GM18526 (cell line): ENCODE results near the gene IL2RA.

Source experiments
- POLR2A ChIP-seq: IDR thresholded peaks from 3 replicates; pipeline ENCODE4 v1.6.1; 2011; ENCODE audit not compliant: insufficient read length; ENCODE audit errors: extremely low read depth

The IL2RA gene

GRCh38 chr10:5975641-5976473 lies 86.3 kb downstream of the IL2RA start:
- peak; percentile 19 for TF ChIP-seq POLR2A

GRCh38 chr10:5973069-5973468 lies 89.1 kb downstream of the IL2RA start:
- no peak for TF ChIP-seq POLR2A

DNA sequence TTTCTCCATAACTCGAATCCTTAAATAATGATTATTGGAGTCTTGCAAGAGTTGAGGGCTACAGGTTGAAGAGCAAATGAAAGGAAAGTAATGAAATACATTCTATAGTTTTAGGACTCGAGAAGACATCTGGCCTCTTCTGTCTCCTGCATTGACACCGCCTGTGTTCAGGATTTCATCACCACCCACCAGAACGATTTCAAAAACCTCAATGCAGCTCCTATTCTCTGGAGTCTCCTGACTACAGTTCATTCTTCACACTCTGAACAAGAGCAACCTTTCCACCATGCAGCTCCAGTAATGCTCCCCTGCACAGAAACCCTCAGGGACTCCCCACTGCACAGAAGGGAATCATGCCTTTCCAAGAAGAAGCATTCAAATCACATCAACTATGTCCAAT lies 90.3 kb downstream of the IL2RA start:
- no peak for TF ChIP-seq POLR2A

- no peak for TF ChIP-seq POLR2A
These were observed 90.8 kb downstream of the IL2RA start for GRCh38 chr10:5971315-5971832.

- no peak for TF ChIP-seq POLR2A
These were observed 91.6 kb downstream of the IL2RA start for GRCh38 chr10:5970527-5970926.

DNA sequence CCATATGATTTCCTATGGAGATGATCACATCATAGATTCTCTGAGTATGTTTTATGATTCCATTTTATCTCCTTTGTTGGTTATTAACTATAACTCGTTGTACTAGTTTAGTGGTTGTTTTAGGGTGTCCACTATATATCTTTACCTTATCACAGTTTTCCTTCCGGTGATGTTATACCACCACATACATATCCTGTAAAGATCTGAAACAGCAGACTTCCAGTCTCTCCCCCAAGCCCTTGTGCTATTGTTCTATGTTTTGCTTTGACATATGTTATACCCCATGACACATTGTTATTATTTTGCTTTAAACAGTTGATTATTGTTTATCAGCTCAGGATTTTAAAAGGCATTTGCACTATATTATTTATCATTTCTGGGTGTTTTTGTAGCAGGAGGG lies 92.1 kb downstream of the IL2RA start:
- TF ChIP-seq POLR2A: no peak

- TF ChIP-seq POLR2A: no peak
These were observed 93.3 kb downstream of the IL2RA start for GRCh38 chr10:5968681-5969453.

GRCh38 chr10:5968037-5968680 lies 94.0 kb downstream of the IL2RA start:
- TF ChIP-seq POLR2A: no peak

DNA sequence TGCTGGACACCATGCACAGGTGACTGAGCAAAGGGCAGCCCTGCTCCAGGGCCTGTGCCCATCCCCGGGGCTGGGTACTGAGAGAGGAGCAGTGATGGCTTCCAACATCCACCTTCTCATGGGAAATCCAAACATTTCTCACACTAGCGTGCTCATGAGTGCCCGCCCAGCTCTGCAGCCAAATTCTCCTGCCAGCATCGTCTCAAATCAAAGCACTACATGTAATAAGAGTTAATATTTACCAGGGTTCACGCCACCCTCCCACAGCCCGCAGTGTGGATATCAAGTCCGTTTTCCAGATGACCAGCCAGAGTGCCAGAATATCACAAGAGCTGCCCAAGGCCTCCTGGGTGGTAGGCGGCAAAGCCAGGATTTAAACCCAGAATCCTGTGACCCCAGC lies 96.9 kb downstream of the IL2RA start:
- TF ChIP-seq POLR2A: no peak

DNA sequence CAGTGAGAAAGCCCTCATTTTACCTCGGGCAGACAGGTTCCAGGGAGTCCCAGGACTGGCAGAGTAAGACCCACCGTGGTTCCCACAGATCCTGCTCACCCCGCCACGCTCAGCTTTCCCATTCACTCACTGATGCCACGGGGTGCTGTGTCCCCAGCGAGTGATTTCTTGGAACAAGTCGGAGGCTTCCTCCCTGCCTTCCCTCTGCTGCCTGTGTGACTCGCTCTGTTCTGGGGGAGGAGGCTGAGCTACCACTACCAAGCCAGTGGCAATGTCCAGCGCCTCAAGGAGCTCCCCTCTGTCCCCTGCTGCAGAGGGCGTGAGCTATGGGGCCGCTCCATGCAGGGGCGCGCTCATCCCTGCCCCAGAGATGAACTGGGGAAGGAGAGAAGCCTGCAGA lies 97.4 kb downstream of the IL2RA start:
- TF ChIP-seq POLR2A: no peak

DNA sequence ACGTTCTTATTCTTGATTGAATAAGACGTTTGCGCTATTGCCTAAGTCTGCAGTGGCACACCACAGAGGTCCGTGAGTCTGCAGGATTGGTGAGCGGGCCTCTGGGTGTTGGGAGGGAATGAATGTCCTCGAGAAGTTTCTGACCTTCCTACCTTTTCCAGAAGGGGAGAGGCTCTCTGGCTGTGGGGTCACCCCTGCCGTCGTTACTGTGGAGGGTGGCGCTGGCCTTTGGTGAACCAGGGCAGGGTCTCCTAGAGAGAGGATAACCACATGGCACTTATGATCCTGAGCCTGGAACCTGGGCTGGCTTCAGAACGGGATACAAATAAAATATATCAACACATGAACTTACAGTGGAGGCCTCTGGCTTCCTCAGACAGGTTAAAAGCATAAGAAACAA lies 98.6 kb downstream of the IL2RA start:
- TF ChIP-seq POLR2A: no peak

GRCh38 chr10:5963071-5963470 lies 99.1 kb downstream of the IL2RA start:
- TF ChIP-seq POLR2A: no peak

DNA sequence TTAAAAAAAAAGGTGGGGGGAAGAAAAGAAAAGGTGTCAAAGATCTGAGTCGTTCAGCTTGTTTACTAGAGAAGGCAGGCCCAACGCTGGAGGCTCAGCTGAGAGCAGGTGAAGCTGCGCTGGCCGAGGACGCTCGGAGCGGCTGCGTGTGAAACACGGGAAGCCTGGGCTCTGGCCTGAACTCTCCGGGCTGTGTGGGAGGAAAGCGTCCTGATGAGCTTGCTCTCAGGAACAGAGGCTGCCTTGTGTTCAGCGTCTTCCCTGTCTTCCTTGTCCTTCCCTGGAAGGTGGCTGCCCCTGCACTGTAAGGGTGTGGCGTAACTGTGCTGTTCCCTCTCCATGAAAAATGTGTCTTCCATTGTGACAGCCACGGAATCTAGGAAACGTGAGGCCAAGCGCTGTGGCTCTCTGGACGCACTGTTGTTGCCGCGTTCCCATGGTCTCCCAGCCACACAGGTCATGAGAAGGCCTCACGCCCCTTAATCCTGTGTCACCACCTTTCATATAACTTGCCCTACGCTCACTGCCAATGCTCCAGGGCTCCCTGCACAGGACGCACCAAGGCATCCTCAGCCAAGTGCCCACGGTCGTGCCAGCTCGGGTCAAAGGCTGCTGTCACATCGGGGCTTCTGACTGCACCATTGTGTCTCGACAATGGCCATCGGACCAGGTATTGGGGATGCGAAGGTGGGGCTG lies 100.6 kb downstream of the IL2RA start:
- no peak for TF ChIP-seq POLR2A
